WTC11 (cell line): Measurements from ENCODE around the gene CLDN14.

ENCODE experiments used
- AR ChIP-seq: fragments of 250-450 bp; sonication (Bioruptor Pico); IDR thresholded peaks from 2 replicates; pipeline ENCODE4 v1.9.0; 2021; ENCODE audit warnings: mild to moderate bottlenecking
- ATF1 ChIP-seq: sonication (generic); formaldehyde crosslinking; IDR thresholded peaks from 2 replicates; pipeline ENCODE4 v1.8.1; 2023; ENCODE audit warnings: mild to moderate bottlenecking, moderate library complexity, missing genetic modification reagents
- CTCF ChIP-seq: fragments of 200-600 bp; IDR thresholded peaks from 2 replicates; pipeline ENCODE4 v1.8.0; 2022; ENCODE audit warnings: antibody characterized with exemption
- EMX1 ChIP-seq: fragments of 250-450 bp; sonication (Bioruptor Pico); IDR thresholded peaks from 2 replicates; pipeline ENCODE4 v1.8.0; 2021; ENCODE audit warnings: mild to moderate bottlenecking
- MAX ChIP-seq: sonication (generic); formaldehyde crosslinking; IDR thresholded peaks from 2 replicates; pipeline ENCODE4 v1.8.0; 2022; ENCODE audit warnings: mild to moderate bottlenecking, missing genetic modification reagents
- NR2C2 ChIP-seq: sonication (generic); formaldehyde crosslinking; IDR thresholded peaks from 2 replicates; pipeline ENCODE4 v1.8.0; 2022; ENCODE audit warnings: mild to moderate bottlenecking, missing genetic modification reagents
- PRDM15 ChIP-seq: sonication (generic); formaldehyde crosslinking; IDR thresholded peaks from 2 replicates; pipeline ENCODE4 v1.8.0; 2022; ENCODE audit warnings: missing genetic modification reagents
- PRRX2 ChIP-seq: fragments of 250-450 bp; sonication (Bioruptor Pico); IDR thresholded peaks from 2 replicates; pipeline ENCODE4 v1.8.0; 2021; ENCODE audit warnings: mild to moderate bottlenecking
- SOX15 ChIP-seq: fragments of 250-450 bp; sonication (Bioruptor Pico); IDR thresholded peaks from 2 replicates; pipeline ENCODE4 v1.9.0; 2021; ENCODE audit warnings: mild to moderate bottlenecking
- STAT6 ChIP-seq: sonication (generic); formaldehyde crosslinking; conservative IDR thresholded peaks from 2 replicates; pipeline ENCODE4 v1.8.1; 2023; ENCODE audit warnings: mild to moderate bottlenecking, low read depth, missing genetic modification reagents, moderate library complexity
- TEAD4 ChIP-seq: sonication (generic); formaldehyde crosslinking; IDR thresholded peaks from 2 replicates; pipeline ENCODE4 v1.8.0; 2022; ENCODE audit warnings: mild to moderate bottlenecking, missing genetic modification reagents
- ZSCAN18 ChIP-seq: fragments of 250-450 bp; sonication (Bioruptor Pico); IDR thresholded peaks from 2 replicates; pipeline ENCODE4 v2.1.2; 2022; ENCODE audit warnings: mild to moderate bottlenecking, moderate library complexity

GRCh38 chr21:36527317-36527716 lies 47.4 kb upstream of the CLDN14 start:
- TF ChIP-seq NR2C2 (CRISPR knock-in tag) (no peak), STAT6 (no peak), PRDM15 (CRISPR knock-in tag) (no peak), CTCF (no peak), AR (CRISPR knock-in tag) (no peak), ZSCAN18 (CRISPR knock-in tag) (no peak), SOX15 (CRISPR knock-in tag) (no peak), PRRX2 (no peak), TEAD4 (CRISPR knock-in tag) (no peak), EMX1 (CRISPR knock-in tag) (no peak), ATF1 (no peak), MAX (CRISPR knock-in tag) (no peak)
